DMS79 (cell line): ENCODE results near the gene FBXL13.
"Not testable (repeated sequence)": the region's sequence is repeated elsewhere in the genome, so short reads cannot be mapped to it uniquely, and the experiment has no call there.

Source experiments
- DNase-seq: peaks from one replicate; lab custom pipeline; 2025; lab: John Stamatoyannopoulos, UW

FBXL13 gene

GRCh38 chr7:102935450-102936115, 139.0 kb downstream of the FBXL13 start:
- no peak for DNase-seq

- no peak for DNase-seq
Observed at GRCh38 chr7:102934701-102935100, 139.9 kb downstream of the FBXL13 start.

GRCh38 chr7:102934239-102934638, 140.4 kb downstream of the FBXL13 start:
- DNase-seq: no peak

DNA sequence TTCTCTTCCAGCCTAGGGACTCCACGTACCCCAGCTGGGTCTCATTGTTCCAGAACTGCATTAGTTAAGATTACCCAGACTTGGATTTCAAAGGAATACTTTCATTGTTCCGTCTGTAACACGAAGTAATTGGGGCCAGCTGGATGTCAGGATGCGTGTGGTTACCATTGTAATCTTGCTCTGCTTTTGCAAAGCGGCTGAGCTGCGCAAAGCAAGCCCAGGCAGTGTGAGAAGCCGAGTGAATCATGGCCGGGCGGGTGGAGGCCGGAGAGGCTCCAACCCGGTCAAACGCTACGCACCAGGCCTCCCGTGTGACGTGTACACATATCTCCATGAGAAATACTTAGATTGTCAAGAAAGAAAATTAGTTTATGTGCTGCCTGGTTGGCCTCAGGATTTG, 140.8 kb downstream of the FBXL13 start:
- DNase-seq: no peak

DNA sequence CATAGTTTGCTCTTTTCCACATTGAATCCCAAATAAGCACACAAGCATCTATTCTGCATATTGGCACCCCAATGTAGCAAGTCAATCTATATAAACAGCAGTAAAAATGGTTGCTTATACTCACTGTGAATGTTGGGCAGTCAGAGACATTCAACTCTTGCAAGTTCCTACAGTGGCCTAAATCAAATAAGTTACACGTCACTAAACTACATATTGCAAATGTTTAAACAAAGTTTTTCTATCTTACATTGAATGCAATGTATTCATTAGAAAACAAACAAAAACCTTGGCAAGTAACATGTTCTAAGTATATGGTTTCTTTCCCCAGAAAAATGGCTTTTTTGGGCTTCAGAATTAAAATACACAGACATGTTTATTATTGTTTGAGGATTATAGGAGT, 142.8 kb downstream of the FBXL13 start:
- no peak for DNase-seq

- DNase-seq: no peak
Observed at GRCh38 chr7:102927312-102927933, 147.2 kb downstream of the FBXL13 start.

GRCh38 chr7:102926783-102927140, 147.8 kb downstream of the FBXL13 start:
- DNase-seq: no peak

- no peak for DNase-seq
Observed at GRCh38 chr7:102925976-102926782, 148.4 kb downstream of the FBXL13 start.

DNA sequence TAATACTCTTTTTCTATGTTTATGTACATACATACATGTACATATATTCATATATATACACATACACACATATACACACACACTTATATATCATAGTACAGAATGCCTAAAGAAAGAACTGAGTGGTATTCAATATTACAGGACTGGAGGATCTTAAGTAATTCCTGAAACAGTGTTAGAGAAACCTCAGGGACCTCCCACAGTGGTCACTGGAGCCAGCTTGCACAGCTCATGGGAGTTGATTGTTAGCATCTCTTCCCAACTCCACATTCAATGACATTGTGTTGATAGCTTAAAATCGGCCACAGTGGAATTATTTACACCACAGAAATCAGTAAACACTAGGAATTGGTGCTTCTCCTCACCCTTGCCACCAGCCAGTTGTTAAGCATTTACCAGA, 155.8 kb downstream of the FBXL13 start:
- no peak for DNase-seq

GRCh38 chr7:102917436-102918353, 156.9 kb downstream of the FBXL13 start:
- no peak for DNase-seq

DNA sequence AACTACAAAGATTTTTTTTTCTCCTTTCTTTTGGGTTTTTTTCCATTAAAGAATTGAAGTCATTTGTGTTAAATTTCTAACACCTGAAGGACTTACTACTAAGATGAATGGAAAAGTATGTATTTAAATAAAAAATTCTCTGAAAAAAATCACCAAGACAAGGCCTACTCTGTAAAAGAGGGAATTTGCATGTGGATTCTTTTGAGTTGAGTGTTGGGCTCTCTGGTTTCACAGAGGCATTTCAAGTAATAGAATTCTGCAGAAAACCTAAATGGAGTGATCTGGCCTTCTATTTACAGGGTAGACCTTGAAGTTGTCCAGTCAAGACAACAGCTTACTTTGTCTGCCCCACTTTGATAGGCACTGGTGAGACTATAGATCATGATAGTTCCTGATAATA, 157.7 kb downstream of the FBXL13 start:
- DNase-seq: no peak

GRCh38 chr7:102916426-102916825, 158.2 kb downstream of the FBXL13 start:
- DNase-seq: no peak

DNA sequence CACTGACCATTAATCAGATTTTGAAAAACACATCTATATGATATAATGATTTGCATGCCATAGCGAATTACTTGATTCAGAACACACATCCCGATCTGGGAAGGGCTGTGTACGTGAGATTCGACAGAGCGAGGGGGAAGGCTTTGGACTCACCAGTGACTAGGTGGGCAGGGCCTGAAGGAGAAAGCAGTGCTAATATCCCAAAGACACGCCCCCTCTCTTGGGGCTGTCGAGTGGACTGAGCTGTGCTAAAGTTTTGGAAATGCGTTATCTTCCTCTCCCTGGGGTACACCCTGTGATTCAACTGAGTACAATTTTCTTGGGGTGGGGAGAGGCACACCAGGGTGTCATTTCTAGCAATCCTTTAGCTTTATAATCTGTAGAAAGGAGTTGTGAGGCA, 160.0 kb downstream of the FBXL13 start:
- no peak for DNase-seq

- no peak for DNase-seq
Observed at GRCh38 chr7:102913826-102914225, 160.8 kb downstream of the FBXL13 start.

GRCh38 chr7:102912742-102913141, 161.9 kb downstream of the FBXL13 start, which contains the start of gene LRRC17:
Gene LRRC17, plus strand, starts transcription at chr7:102913000. Its CDS starts 20,914 bp downstream, at chr7:102933914.
- DNase-seq: peak; percentile 1

DNA sequence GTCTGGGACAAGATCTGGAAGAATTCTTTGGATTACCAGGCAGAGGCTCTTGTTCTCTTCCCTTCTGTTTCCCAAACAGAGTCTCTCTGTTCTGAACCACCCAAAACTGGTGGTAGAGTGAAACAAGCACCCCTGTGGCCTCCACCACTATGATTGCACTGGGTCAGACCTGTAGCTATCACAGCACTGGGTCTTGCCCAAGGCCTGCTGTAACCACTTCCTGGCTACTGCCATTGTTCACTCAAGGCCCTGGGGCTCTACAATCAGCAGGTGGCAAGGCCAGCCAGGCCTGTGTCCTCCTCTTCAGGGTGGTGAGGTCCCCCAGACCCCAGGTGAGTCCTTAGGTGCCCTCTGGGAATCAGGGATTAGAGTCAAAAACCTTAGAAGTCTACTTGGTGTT, 165.9 kb downstream of the FBXL13 start:
- no peak for DNase-seq

- DNase-seq: not testable (repeated sequence)
Observed at GRCh38 chr7:102903576-102903975, 171.0 kb downstream of the FBXL13 start.

DNA sequence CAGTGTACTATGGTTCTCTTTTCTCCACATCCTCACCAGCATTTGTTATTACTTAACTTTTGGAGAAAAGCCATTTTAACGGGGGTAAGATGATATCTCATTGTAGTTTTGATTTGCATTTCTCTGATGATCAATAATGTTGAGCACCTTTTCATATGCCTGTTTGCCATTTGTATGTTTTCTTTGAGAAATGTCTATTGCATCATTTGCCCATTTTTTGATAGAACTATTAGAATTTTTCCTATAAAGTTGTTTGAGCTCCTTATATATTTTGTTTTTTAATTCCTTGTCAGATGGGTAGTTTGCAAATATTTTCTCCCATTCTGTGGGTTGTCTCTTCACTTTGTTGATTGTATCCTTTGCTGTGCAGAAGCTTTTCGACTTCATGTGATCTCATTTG, 172.5 kb downstream of the FBXL13 start:
- DNase-seq: not testable (repeated sequence)

- DNase-seq: no peak
Observed at GRCh38 chr7:102898532-102898859, 176.1 kb downstream of the FBXL13 start.

DNA sequence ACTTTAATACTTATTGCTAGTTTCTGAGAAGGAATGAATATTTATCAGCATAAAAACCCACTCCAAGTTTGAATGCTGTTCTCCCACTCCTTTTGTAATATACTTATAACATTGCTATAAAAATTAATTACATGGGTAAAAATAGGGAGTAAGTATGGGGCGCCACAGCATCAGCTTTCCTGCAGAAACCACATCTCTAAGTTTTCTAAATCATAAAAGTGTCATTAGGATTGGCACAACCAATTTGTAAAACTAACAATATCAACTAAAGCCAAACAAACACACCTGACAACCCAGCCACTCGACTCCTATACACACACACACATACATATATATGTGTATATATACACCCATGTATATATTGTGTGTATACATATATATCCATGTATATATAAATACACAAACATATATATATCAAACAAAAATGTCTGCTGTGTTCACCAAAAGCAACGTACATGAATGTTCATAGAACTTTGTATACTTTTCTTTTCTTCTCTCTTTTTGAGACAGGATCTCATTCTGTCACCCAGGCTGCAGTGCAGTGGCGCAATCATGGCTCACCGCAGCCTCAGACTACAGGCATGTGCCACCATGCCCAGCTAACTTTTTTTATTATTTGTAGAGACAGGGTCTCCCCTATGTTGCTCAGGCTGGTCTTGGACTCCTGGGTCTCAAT, 176.6 kb downstream of the FBXL13 start:
- DNase-seq: no peak

DNA sequence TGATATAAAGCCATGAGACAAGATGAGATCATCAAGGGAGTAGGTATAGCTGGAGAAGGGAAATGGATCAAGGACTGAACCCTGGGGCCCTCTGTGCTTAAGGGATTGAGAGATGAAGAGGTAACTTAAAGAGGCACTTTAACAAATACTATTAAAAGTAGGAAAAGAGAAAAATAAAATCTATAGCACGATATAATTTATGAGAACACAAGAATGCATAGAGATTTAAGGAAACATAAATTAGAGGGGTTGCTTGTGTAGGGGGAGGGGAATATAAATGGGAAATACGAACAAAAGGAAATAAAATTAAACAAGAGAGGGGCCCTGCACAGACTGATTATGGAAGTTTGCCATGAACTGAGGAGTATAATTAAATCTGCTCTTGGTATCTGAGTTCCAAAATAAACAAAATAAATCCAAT, 177.4 kb downstream of the FBXL13 start:
- DNase-seq: no peak

- DNase-seq: no peak
Observed at GRCh38 chr7:102896585-102896984, 178.0 kb downstream of the FBXL13 start.
